CD14-positive monocyte (primary cell): ENCODE results near the gene TIMP2. TPM values are rescaled to one million over a fixed set of nuclear protein-coding genes. Genes with fewer than 3 reads are reported as not detected.
"Not testable (repeated sequence)": the region's sequence is repeated elsewhere in the genome, so short reads cannot be mapped to it uniquely, and the experiment has no call there.

ENCODE experiments used
- DNase-seq, 3 donors: peaks; one replicate each; pipeline ENCODE4 v3.0.0-alpha.2; 2011 to 2022
- H2AFZ ChIP-seq: 2 replicates; pipeline ENCODE4 v1.6.0; 2012; ENCODE audit warnings: mild to moderate bottlenecking, low read depth, low read length, inconsistent platforms; ENCODE audit not compliant: insufficient read depth, poor library complexity, severe bottlenecking
- H3K27ac ChIP-seq, 2 donors: 1 replicate in 1 of 2; 2 replicates in 1 of 2; pipeline ENCODE4 v1.5.1; 2012 to 2013; ENCODE audit warnings: low read length in 2 of 2, control low read depth in 1 of 2, inconsistent platforms in 1 of 2, low read depth in 1 of 2, mild to moderate bottlenecking in 1 of 2
- H3K27me3 ChIP-seq, 2 donors: one replicate each; pipeline versions ENCODE4 v1.6.0 to v1.6.1; 2011 to 2013; ENCODE audit warnings: low read length in 2 of 2; ENCODE audit not compliant: control insufficient read depth in 2 of 2, insufficient read depth in 2 of 2
- H3K36me3 ChIP-seq, 2 donors: replicated peaks in 1 of 2; 1 replicate in 1 of 2; 2 replicates in 1 of 2; pipeline versions ENCODE4 v1.5.1 to v1.6.1; 2012 to 2013; ENCODE audit warnings: low read length in 2 of 2, control low read depth in 1 of 2, inconsistent platforms in 1 of 2, mild to moderate bottlenecking in 1 of 2; ENCODE audit not compliant: insufficient read depth in 2 of 2, control insufficient read depth in 1 of 2
- H3K4me1 ChIP-seq, 2 donors: 1 replicate in 1 of 2; 2 replicates in 1 of 2; pipeline versions ENCODE4 v1.5.1 to v1.6.1; 2012 to 2013; ENCODE audit warnings: low read length in 2 of 2, control low read depth in 1 of 2, inconsistent platforms in 1 of 2, mild to moderate bottlenecking in 1 of 2, moderate library complexity in 1 of 2; ENCODE audit not compliant: insufficient read depth in 2 of 2, control insufficient read depth in 1 of 2
- H3K4me2 ChIP-seq: replicated peaks from 2 replicates; pipeline ENCODE3; 2012; ENCODE audit warnings: low read length, moderate library complexity, mild to moderate bottlenecking; ENCODE audit not compliant: poor library complexity, severe bottlenecking; ENCODE audit errors: extremely low read depth
- H3K4me3 ChIP-seq, 3 experiments: fragments of 200-600 bp in 1 of 3; sonication (generic) in 1 of 3; replicated peaks in 1 of 3; 1 replicate in 2 of 3; 2 replicates in 1 of 3; pipeline ENCODE4 v1.5.1; 2011 to 2013; ENCODE audit warnings: low read length in 3 of 3, mild to moderate bottlenecking in 3 of 3, control low read depth in 2 of 3, low read depth in 2 of 3, inconsistent platforms in 1 of 3, moderate library complexity in 1 of 3
- H3K79me2 ChIP-seq: 2 replicates; pipeline ENCODE4 v1.6.0; 2012; ENCODE audit warnings: mild to moderate bottlenecking, control low read depth, inconsistent platforms, low read length, moderate library complexity; ENCODE audit not compliant: insufficient read depth
- H3K9ac ChIP-seq: 2 replicates; pipeline ENCODE4 v1.6.0; 2017; ENCODE audit warnings: low read length, mild to moderate bottlenecking; ENCODE audit not compliant: insufficient read depth, poor library complexity, severe bottlenecking
- H3K9me3 ChIP-seq, 2 donors: replicated peaks in 1 of 2; 1 replicate in 1 of 2; 2 replicates in 1 of 2; pipeline versions ENCODE4 v1.5.1 to v1.6.1; 2012 to 2013; ENCODE audit warnings: low read length in 2 of 2, control low read depth in 1 of 2; ENCODE audit not compliant: control insufficient read depth in 1 of 2, insufficient read depth in 1 of 2
- H4K20me1 ChIP-seq: 2 replicates; pipeline ENCODE4 v1.6.0; 2012; ENCODE audit warnings: mild to moderate bottlenecking, low read length, control low read depth, moderate library complexity; ENCODE audit not compliant: insufficient read depth
- H3K27ac Mint-ChIP-seq, 7 donors: one replicate each; pipeline ENCODE4 v1.8.0; 2020; ENCODE audit warnings: mild to moderate bottlenecking in 7 of 7, mixed read lengths in 7 of 7, moderate library complexity in 6 of 7, inconsistent platforms in 2 of 7
- H3K27me3 Mint-ChIP-seq, 3 donors: one replicate each; pipeline ENCODE4 v1.8.0; 2021 to 2022; ENCODE audit warnings: low read depth in 3 of 3, mild to moderate bottlenecking in 3 of 3, mixed read lengths in 3 of 3, moderate library complexity in 3 of 3, inconsistent platforms in 1 of 3
- H3K36me3 Mint-ChIP-seq, 2 donors: one replicate each; pipeline ENCODE4 v1.8.0; 2020; ENCODE audit warnings: mixed read lengths in 2 of 2, inconsistent platforms in 1 of 2, mild to moderate bottlenecking in 1 of 2
- H3K4me1 Mint-ChIP-seq: one replicate; pipeline ENCODE4 v1.8.0; 2020; ENCODE audit warnings: mild to moderate bottlenecking, mixed read lengths
- H3K4me3 Mint-ChIP-seq, 2 donors: one replicate each; pipeline ENCODE4 v1.8.0; 2020; ENCODE audit warnings: mild to moderate bottlenecking in 2 of 2, mixed read lengths in 2 of 2, moderate library complexity in 1 of 2
- H3K9me3 Mint-ChIP-seq, 7 donors: one replicate each; pipeline ENCODE4 v1.8.0; 2020 to 2022; ENCODE audit warnings: mixed read lengths in 7 of 7, mild to moderate bottlenecking in 6 of 7, moderate library complexity in 6 of 7, inconsistent platforms in 2 of 7
- CTCF ChIP-seq: fragments of 200-600 bp; IDR thresholded peaks from one replicate; pipeline ENCODE4 v1.8.0; 2022; ENCODE audit warnings: antibody characterized with exemption, mild to moderate bottlenecking
- WGBS: methylation state at CpG from one replicate; pipeline ENCODE4 v1.1.5; 2013; ENCODE audit warnings: missing lambda C conversion rate; ENCODE audit not compliant: insufficient coverage; 5-methylcytosine and 5-hydroxymethylcytosine counted together
- intact Hi-C, 2 donors: fragments of 100-400 bp; cut with micrococcal nuclease; formaldehyde crosslinking; loops; one replicate each; pipeline versions ENCODE4 v1.15.0 to v1.15.1; 2023
- polyA plus RNA-seq, 3 donors: library from polyadenylated mRNA; depleted of rRNA in 1 of 3; unstranded in 2 of 3; stranded (reverse) in 1 of 3; fragments of 300-500 nt in 2 of 3; fragments of >200 nt in 1 of 3; fragmentation: Illumina TruSeq in 2 of 3; gene quantifications; 1 replicate in 2 of 3; 2 replicates in 1 of 3; pipeline ENCODE4 v1.2.3, GENCODE V29; 2012 to 2021

The TIMP2 gene
- polyA plus RNA-seq, 3 donors: 4.5 to 101 (median 6.4) TPM

GRCh38 chr17:78904371-78904770, 20.8 kb downstream of the TIMP2 start:
- Histone ChIP-seq H2AFZ (no peak overlapping the region), H3K4me3 (no peak overlapping the region), H4K20me1 (peaks cover 100% of the 10 kb centered on the region), H3K79me2 (peaks cover 100% of the 10 kb centered on the region), H3K27me3 (no peaks in the 10 kb centered on the region), H3K4me1 (peaks cover 0 to 8% of the 10 kb centered on the region in 2 donors), H3K9ac (no peak overlapping the region), H3K9me3 (no peaks in the 10 kb centered on the region), H3K27ac (peak overlapping the region in 1 of 2 donors; percentile 67), H3K36me3 (peaks cover 47 to 85% of the 10 kb centered on the region in 2 donors), H3K4me2 (no peak overlapping the region)
- H3K27me3 Mint-ChIP-seq: peaks cover 0 to 2% (median 0%) of the 10 kb centered on the region in 3 donors
- peaks cover 23% of the 10 kb centered on the region for H3K4me1 Mint-ChIP-seq
- H3K4me3 Mint-ChIP-seq: no peak overlapping the region
- TF ChIP-seq CTCF: no peak
- WGBS: 98% methylated on average over 5 of the region's 9 CpGs
- intact Hi-C loops: no loop called here
- peak overlapping the region in 5 of 7 donors; percentile 10 to 74 (median 70) for H3K27ac Mint-ChIP-seq
- DNase-seq: no peak
- no peaks in the 10 kb centered on the region for H3K9me3 Mint-ChIP-seq
- peaks cover 53 to 79% of the 10 kb centered on the region in 2 donors for H3K36me3 Mint-ChIP-seq

- H3K27me3 ChIP-seq: no peaks in the 10 kb centered on the region
- no peak within 1 kb of the TSS for H3K9ac ChIP-seq
- no peaks in the 10 kb centered on the region for H3K9me3 Mint-ChIP-seq
- H3K27ac Mint-ChIP-seq: peak within 1 kb of the TSS; percentile 62 to 86 (median 70)
- no peak within 1 kb of the TSS for H3K4me2 ChIP-seq
- H3K9me3 ChIP-seq: no peaks in the 10 kb centered on the region
- H2AFZ ChIP-seq: no peak within 1 kb of the TSS
- peaks cover 50 to 80% of the 10 kb centered on the region in 2 donors for H3K36me3 Mint-ChIP-seq
- H3K4me1 Mint-ChIP-seq: peaks cover 19% of the 10 kb centered on the region
- peaks cover 0 to 2% (median 0%) of the 10 kb centered on the region in 3 donors for H3K27me3 Mint-ChIP-seq
- intact Hi-C loops: no loop called here
- H3K4me3 Mint-ChIP-seq: no peak within 1 kb of the TSS
- H3K36me3 ChIP-seq: peaks cover 50 to 82% of the 10 kb centered on the region in 2 donors
- no peak for DNase-seq
- H3K27ac ChIP-seq: peak within 1 kb of the TSS in 1 of 2 donors; percentile 67
- peaks cover 100% of the 10 kb centered on the region for H4K20me1 ChIP-seq
- no peaks in the 10 kb centered on the region for H3K4me1 ChIP-seq
- H3K4me3 ChIP-seq: no peak within 1 kb of the TSS
- WGBS: 81% methylated on average over 15 of the region's 17 CpGs
- TF ChIP-seq CTCF: no peak
- H3K79me2 ChIP-seq: peaks cover 100% of the 10 kb centered on the region
Observed at GRCh38 chr17:78903101-78903779, 21.9 kb downstream of the TIMP2 start, which contains the start of gene CEP295NL. Gene CEP295NL, minus strand, starts transcription at chr17:78903201. Its CDS starts 1,373 bp downstream, at chr17:78901828.

- H3K9me3 ChIP-seq, intact Hi-C loops, H3K27me3 ChIP-seq, H3K9me3 Mint-ChIP-seq, H3K4me2 ChIP-seq, H3K4me3 Mint-ChIP-seq, H2AFZ ChIP-seq, H3K4me3 ChIP-seq, H3K9ac ChIP-seq, H3K27me3 Mint-ChIP-seq, H3K4me1 ChIP-seq, DNase-seq: not testable (repeated sequence)
- peaks cover 100% of the 10 kb centered on the region for H3K79me2 ChIP-seq
- WGBS: 89% methylated on average over 6 of the region's 8 CpGs
- H3K36me3 ChIP-seq: peaks cover 58 to 83% of the 10 kb centered on the region in 2 donors
- peaks cover 54 to 82% of the 10 kb centered on the region in 2 donors for H3K36me3 Mint-ChIP-seq
- peaks cover 100% of the 10 kb centered on the region for H4K20me1 ChIP-seq
- H3K27ac Mint-ChIP-seq: peak overlapping the region in 6 of 7 donors; percentile 8 to 79 (median 68)
- peaks cover 24% of the 10 kb centered on the region for H3K4me1 Mint-ChIP-seq
- peak overlapping the region in 1 of 2 donors; percentile 67 for H3K27ac ChIP-seq
Observed at GRCh38 chr17:78902231-78902630, 23.0 kb downstream of the TIMP2 start.
